Liver (tissue), 3 donors: ENCODE measurements around the gene WFDC12.
"Not testable (repeated sequence)": the region's sequence is repeated elsewhere in the genome, so short reads cannot be mapped to it uniquely, and the experiment has no call there.

ENCODE experiments used
- FOXA1 ChIP-seq: IDR thresholded peaks from 2 replicates; pipeline ENCODE4 v1.6.1; 2016; ENCODE audit warnings: antibody characterized with exemption
- GABPA ChIP-seq, 2 donors: IDR thresholded peaks in 1 of 2; conservative IDR thresholded peaks in 1 of 2; 2 replicates each; pipeline ENCODE4 v1.6.1; 2016; ENCODE audit warnings: antibody characterized with exemption in 2 of 2, mild to moderate bottlenecking in 1 of 2, moderate library complexity in 1 of 2
- JUND ChIP-seq, 2 donors: IDR thresholded peaks; 2 replicates each; pipeline ENCODE4 v1.6.1; 2016; ENCODE audit warnings: antibody characterized with exemption in 2 of 2
- RAD21 ChIP-seq, 2 donors: IDR thresholded peaks; 2 replicates each; pipeline ENCODE4 v1.6.1; 2016; ENCODE audit warnings: antibody characterized with exemption in 2 of 2, mild to moderate bottlenecking in 2 of 2
- SP1 ChIP-seq: IDR thresholded peaks from 2 replicates; pipeline ENCODE4 v1.6.1; 2018; ENCODE audit warnings: antibody characterized with exemption, mild to moderate bottlenecking
- TAF1 ChIP-seq: conservative IDR thresholded peaks from 2 replicates; pipeline ENCODE4 v1.6.1; 2016; ENCODE audit warnings: antibody characterized with exemption, mild to moderate bottlenecking
- YY1 ChIP-seq: IDR thresholded peaks from 2 replicates; pipeline ENCODE4 v1.6.1; 2016; ENCODE audit warnings: antibody characterized with exemption, mild to moderate bottlenecking
- TF ChIP-seq, protein P1 (sequence below): fragments of 150-350 bp; IDR thresholded peaks from 2 replicates; pipeline ENCODE4 v1.5.1; 2017; ENCODE audit warnings: improper control_type of control experiment, low read depth, low read length; ENCODE audit not compliant: missing input control
- TF ChIP-seq, protein P2 (sequence below): IDR thresholded peaks from 2 replicates; pipeline ENCODE4 v1.6.1; 2016; ENCODE audit warnings: antibody characterized with exemption
- TF ChIP-seq, protein P3 (sequence below): IDR thresholded peaks from 2 replicates; pipeline ENCODE4 v1.6.1; 2016; ENCODE audit warnings: antibody characterized with exemption
- TF ChIP-seq, protein P4 (sequence below): IDR thresholded peaks from 2 replicates; pipeline ENCODE4 v1.6.1; 2016; ENCODE audit warnings: antibody characterized with exemption
- TF ChIP-seq, protein P5 (sequence below): IDR thresholded peaks from 2 replicates; pipeline ENCODE4 v1.6.1; 2016; ENCODE audit warnings: antibody characterized with exemption, mild to moderate bottlenecking
- donor health status: healthy.
- donor health status: healthy.

DNA sequence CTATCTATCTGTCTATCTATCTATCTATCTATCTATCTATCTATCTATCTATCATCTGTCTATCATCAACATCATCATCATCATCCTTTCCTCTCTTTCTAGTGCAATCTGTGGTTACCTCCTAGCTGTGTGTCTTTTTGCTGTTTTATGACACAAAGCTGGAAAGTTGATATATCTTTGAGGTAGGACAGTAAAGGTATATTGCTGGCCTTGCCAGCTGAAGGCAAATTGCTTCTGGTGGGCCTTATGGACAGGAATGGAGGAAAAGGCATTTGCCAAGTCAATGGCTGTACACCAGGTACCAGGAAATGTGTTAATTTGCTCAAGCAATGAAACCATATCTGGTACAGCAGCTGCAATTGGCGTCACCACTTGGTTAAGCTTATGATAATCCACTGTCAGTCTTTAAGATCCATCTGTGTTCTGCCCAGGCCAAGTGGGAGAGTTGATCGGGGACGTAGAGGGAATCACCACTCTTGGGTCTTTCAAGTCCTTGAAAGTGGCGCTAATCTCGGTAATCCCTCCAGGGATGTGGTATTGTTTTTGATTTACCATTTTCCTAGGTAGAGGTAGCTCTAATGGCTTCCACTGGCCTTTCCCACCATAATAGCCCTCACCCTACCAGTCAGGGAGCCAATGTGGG lies 15.6 kb upstream of the WFDC12 start:
- TF ChIP-seq, protein P1, sequence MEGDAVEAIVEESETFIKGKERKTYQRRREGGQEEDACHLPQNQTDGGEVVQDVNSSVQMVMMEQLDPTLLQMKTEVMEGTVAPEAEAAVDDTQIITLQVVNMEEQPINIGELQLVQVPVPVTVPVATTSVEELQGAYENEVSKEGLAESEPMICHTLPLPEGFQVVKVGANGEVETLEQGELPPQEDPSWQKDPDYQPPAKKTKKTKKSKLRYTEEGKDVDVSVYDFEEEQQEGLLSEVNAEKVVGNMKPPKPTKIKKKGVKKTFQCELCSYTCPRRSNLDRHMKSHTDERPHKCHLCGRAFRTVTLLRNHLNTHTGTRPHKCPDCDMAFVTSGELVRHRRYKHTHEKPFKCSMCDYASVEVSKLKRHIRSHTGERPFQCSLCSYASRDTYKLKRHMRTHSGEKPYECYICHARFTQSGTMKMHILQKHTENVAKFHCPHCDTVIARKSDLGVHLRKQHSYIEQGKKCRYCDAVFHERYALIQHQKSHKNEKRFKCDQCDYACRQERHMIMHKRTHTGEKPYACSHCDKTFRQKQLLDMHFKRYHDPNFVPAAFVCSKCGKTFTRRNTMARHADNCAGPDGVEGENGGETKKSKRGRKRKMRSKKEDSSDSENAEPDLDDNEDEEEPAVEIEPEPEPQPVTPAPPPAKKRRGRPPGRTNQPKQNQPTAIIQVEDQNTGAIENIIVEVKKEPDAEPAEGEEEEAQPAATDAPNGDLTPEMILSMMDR, result not testable (repeated sequence)
- not testable (repeated sequence) for TF ChIP-seq RAD21 (IDR thresholded peaks at IDR 0.05); GABPA (IDR thresholded peaks at IDR 0.05 in 1 of 2, conservative IDR thresholded peaks at IDR 0.05 in 1 of 2); TAF1; SP1; YY1; FOXA1; JUND (IDR thresholded peaks at IDR 0.05)
- TF ChIP-seq, protein P2, sequence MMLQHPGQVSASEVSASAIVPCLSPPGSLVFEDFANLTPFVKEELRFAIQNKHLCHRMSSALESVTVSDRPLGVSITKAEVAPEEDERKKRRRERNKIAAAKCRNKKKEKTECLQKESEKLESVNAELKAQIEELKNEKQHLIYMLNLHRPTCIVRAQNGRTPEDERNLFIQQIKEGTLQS, result not testable (repeated sequence)
- TF ChIP-seq, protein P3, sequence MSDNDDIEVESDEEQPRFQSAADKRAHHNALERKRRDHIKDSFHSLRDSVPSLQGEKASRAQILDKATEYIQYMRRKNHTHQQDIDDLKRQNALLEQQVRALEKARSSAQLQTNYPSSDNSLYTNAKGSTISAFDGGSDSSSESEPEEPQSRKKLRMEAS, result not testable (repeated sequence)
- TF ChIP-seq, protein P4, sequence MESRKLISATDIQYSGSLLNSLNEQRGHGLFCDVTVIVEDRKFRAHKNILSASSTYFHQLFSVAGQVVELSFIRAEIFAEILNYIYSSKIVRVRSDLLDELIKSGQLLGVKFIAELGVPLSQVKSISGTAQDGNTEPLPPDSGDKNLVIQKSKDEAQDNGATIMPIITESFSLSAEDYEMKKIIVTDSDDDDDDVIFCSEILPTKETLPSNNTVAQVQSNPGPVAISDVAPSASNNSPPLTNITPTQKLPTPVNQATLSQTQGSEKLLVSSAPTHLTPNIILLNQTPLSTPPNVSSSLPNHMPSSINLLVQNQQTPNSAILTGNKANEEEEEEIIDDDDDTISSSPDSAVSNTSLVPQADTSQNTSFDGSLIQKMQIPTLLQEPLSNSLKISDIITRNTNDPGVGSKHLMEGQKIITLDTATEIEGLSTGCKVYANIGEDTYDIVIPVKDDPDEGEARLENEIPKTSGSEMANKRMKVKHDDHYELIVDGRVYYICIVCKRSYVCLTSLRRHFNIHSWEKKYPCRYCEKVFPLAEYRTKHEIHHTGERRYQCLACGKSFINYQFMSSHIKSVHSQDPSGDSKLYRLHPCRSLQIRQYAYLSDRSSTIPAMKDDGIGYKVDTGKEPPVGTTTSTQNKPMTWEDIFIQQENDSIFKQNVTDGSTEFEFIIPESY, result not testable (repeated sequence)
- TF ChIP-seq, protein P5, sequence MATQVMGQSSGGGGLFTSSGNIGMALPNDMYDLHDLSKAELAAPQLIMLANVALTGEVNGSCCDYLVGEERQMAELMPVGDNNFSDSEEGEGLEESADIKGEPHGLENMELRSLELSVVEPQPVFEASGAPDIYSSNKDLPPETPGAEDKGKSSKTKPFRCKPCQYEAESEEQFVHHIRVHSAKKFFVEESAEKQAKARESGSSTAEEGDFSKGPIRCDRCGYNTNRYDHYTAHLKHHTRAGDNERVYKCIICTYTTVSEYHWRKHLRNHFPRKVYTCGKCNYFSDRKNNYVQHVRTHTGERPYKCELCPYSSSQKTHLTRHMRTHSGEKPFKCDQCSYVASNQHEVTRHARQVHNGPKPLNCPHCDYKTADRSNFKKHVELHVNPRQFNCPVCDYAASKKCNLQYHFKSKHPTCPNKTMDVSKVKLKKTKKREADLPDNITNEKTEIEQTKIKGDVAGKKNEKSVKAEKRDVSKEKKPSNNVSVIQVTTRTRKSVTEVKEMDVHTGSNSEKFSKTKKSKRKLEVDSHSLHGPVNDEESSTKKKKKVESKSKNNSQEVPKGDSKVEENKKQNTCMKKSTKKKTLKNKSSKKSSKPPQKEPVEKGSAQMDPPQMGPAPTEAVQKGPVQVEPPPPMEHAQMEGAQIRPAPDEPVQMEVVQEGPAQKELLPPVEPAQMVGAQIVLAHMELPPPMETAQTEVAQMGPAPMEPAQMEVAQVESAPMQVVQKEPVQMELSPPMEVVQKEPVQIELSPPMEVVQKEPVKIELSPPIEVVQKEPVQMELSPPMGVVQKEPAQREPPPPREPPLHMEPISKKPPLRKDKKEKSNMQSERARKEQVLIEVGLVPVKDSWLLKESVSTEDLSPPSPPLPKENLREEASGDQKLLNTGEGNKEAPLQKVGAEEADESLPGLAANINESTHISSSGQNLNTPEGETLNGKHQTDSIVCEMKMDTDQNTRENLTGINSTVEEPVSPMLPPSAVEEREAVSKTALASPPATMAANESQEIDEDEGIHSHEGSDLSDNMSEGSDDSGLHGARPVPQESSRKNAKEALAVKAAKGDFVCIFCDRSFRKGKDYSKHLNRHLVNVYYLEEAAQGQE, result not testable (repeated sequence)
